CD4-positive, alpha-beta T cell treated with Interferon alpha-2 for 1 hour (primary cell): ENCODE data around the gene RFC5.
A peak's percentile ranks its signal among the peaks of the same experiment; 100 is the strongest.
"Not testable (repeated sequence)": the region's sequence is repeated elsewhere in the genome, so short reads cannot be mapped to it uniquely, and the experiment has no call there.

Experiments used
- DNase-seq, 2 donors: peaks; one replicate each; pipeline ENCODE4 v3.0.0-alpha.2; 2020 to 2022

The RFC5 gene

DNA sequence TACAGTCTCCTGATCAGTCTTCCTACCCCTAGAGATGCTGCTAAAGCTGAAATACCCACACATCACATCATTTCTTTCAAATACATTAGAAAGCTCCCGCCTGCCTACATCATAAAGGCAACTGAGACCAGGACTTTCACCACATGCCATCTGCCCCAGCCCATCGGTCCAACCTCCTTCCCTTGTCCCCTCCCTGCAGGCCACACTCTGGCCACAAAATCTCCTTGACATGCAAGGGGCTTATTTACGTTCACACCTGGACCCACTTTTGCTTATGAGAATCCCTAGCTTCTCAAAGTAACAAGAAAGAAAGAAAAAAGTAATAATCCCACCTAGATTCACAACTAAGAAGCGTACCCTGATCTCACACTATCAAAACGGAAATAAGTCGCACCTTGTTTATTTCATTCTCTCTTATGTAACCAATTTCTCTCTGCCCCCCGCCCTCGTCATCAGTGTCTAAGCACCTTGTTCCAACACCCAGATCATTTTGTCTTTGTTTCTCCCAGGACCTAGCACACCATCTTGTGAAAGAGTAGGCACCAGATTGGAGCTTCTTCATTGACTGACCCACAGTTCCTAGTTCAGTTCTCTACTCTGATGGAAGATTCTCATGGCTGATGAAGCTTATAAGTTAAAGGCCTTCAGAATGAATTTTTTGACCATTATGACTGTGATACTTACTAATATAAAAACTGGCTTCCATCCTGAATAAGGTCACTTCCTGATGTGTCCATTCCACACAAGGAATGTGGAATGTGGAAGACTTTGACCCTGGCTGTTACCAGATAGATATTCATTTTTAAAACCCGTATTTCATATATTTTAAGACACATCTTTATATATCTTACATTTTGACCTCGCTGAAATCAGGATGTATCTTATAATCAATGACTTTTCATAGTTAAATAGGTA lies 36.8 kb downstream of the RFC5 start:
- peak in 1 of 2 donors; percentile 56 for DNase-seq

- DNase-seq, result peak; percentile 70 to 84
These were observed 38.6 kb downstream of the RFC5 start for GRCh38 chr12:118055144-118055557.

GRCh38 chr12:118055865-118056773 lies 39.6 kb downstream of the RFC5 start:
- no peak for DNase-seq

GRCh38 chr12:118058227-118058626 lies 41.7 kb downstream of the RFC5 start:
- no peak for DNase-seq

DNA sequence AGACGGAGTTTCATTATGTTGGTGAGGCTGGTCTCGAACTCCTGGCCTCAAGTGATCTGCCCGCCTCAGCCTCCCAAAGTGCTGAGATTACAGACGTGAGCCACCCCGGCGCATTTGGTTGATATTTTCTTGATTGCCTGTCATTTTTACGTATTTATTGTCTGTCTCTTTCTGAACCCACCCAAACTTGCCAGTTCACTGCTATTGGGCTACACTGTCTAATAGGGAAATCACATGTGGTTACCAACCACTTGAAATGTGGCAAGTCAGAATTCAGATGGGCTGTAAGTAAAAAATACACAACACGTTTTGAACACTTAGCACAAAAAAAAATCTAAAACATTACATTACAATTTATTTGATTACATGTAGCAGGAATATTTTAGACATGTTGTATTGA lies 42.4 kb downstream of the RFC5 start:
- peak in 1 of 2 donors; percentile 41 for DNase-seq

DNA sequence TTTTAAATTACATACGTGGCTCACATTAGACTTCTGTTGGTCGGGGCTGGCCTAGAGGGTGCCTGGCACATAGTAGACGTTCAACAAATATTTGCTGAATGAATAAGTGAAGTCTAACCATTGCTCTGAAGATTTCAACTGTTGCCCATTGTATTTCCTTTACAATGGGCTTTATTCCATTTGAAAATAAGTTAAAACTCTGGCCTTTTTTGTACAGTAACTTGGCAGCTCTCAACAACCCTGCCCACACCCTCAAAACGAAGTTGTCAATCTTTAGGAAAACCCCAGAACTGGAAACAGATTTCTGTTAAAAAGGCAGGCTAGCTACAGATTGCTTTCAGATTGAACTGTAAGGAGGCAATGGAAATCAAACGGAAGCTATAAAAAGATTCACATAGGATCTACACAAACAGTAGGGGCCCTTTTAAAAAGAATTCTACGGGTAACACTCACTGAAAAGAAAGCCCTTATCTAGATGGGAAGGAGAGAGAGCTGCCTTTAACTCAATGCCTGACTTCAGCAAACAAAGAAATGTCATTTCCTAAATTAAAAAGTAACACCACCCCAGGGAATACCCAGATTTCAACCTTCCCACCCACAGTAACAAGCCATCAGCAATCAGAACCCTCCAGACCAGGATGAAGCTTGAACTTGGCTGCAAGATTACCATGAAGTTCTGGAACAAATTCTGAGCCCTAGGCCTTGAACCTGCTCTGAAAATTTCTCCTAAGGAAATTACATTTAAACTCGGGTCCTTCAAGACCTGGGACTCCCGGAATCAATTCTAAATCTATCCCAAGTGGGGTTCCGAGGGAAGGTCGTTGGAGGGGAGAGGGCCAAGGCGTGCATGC lies 43.1 kb downstream of the RFC5 start:
- DNase-seq, result peak in 1 of 2 donors; percentile 44

DNA sequence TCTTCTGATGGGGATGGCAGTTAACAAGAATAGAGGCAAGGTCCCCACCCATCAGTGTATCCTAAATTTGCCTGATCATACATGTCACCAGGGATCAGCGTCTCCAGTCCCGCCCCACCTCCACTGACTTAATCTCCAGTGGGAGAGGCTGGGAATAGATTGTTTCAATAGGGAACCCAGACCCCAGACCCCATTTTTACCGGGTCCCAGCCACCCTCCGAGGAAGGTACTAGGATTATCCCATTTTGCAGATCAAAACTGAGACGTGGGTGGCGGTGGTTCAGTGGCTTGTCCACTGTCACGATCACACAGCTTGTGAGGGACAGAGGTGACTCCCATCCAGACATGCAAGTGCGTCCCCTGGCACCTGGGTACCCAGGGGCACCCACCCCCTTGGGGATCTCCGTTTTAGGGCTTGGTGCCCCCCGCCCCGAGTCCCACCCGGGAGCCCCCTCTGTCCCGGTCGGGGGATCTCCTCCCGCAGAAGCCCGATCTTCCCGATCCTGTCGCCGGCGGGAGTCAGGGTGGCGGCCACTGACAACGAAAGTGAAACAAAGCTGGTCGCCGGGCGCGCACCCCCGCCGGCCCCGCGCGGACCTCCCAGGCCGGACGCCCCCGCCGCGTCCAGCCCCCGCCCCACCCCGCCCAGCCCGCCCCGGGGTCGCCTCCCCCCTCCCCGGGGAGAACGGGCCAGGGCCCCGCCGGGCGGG lies 44.0 kb downstream of the RFC5 start:
- DNase-seq, result peak in 1 of 2 donors; percentile 54

GRCh38 chr12:118061011-118061872 lies 44.7 kb downstream of the RFC5 start, which contains the start of gene WSB2:
TSS of gene WSB2 (minus strand) at chr12:118061179. CDS start at chr12:118061048, 131 bp downstream.
- peak; percentile 26 to 67 for DNase-seq

DNA sequence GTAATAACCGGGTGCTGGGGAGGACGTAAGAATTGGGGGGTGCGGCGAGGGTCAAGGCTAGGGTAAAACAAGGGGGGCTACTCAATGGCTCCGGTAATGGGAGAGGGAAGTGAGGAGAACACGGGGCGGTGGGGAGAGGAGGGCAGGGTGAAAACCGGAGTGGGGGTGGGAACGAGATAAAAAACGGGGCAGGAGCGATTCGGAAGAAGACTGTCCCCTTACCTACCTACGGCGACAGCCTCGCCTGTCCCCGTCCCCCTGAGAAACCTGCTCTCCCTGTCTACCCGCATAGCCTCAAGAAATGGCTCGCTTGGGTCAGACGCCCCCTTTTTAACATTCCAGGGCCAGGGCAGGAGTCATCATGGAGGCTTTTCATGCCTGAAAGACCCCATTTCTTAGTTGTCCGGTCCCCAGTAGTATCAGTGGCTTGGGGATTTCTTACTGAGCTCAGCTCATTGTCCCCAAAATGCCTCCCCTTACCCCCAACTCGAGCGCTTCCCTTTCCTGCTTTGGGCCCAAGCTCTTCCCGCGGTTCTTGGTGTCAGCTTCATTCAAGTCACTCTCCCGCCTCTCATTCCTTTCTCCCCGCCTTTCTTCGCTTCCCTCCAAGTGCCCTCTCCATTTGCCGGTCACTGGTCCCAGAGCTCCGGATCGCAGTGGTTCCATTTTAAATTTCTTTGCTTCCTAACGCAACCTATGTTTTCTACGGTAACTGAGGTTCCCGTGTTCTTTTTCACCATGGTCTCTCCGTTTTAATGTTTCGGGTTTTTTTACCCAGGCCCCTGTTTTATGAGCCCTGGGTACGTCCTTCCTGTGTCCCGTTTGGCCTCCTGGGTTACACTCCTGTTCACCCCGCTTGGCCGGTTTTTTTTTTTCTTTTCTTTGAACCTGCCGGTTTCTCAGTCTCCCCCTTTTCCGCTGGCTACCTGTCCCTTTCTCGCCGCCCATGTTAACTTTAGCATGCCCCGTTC lies 45.7 kb downstream of the RFC5 start:
- DNase-seq, result peak in 1 of 2 donors; percentile 28

DNA sequence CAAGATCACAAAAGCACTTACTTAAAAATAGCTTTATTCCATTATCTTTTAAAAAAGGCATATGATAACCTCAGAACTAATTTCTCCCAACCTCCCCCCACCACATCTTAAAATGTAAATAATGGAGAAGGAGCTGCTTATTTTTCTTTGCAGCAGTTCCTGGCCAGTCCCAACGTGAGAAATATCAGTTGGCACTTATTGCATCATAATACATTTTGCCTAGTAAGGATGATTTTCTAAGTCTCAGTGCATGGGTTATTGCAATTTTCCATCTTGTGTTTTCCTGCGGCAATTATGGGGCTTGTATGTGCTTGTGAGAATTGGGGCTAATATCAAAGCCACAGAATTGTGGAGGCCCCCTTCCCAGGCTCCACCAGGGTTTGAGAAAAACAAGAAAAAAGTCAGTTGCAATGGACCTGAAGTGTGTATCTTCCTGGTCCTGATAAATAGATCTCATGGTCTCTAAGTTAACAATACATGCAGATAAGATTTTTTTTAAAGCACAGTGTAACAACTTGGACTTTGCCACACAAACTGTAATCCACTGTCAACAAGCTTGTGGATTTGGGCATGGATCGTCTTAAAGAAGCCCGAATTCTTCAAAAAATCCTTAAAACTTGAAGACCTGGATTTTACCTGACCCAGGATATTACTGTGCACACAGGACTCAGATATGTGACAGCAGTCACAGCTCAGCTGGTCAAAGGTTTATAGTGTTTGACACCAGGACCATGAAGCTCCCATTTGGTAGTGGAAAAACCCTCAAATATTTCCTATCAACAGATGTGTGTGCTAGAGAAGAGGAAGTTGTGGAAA lies 47.3 kb downstream of the RFC5 start:
- no peak for DNase-seq

DNA sequence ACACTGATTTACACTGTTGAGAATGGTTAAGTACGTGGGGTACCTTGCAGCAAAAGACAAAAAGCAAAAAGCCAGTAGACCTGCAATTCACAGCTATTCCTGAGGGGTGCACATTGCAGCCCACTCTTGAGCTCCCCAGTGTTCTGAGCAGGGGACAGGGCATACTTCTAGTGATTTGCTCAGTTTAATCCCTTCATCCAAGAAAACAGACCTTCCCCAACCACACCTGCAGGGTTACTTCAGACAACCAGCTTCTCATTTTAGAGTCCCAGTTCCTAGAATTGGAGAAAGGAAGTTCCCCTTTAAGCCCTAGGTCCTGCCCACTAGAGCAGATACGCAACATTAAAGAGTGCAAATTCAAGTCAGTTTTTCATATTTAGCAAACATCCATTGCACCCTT lies 48.1 kb downstream of the RFC5 start:
- peak in 1 of 2 donors; percentile 31 for DNase-seq

GRCh38 chr12:118065380-118065779 lies 48.9 kb downstream of the RFC5 start:
- peak in 1 of 2 donors; percentile 37 for DNase-seq

DNA sequence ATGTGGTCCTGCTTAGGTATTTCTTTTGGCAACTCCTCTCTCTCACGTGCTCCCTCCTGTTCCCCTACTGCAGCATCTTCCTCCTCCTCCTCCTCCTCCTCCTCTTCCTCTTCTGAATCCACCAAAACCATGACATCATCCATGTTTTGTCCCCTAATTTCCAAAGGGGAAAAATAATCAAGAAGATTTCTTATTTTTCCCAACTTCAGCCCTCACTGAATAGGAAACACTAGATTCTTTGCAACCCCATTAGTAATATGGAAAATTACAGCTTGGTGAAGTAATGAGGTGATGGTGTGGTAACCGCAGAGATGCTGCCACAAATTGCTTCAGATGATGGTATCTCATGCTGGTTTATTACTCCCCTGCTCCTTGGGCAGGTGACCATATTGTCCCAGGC lies 51.9 kb downstream of the RFC5 start:
- DNase-seq, result no peak

GRCh38 chr12:118070650-118071049 lies 54.1 kb downstream of the RFC5 start:
- DNase-seq, result no peak

DNA sequence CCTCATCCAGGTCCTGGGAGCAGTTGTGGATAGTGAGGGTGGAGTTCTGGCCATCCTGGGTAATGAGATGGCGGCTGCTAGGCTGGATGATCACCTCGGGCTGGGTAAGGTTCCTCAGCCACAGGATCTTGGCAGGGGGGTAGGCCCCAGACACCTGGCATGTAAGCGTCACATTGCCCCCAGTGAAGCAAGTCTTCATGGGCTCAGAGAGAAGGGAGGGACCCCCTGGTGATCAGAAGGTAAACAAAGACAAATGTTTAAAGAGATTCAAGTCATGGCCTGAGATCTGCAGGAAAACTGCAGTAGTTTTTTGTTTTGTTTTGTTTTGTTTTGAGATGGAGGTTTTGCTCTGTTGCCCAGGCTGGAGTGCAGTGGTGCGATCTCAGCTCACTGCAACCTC lies 57.3 kb downstream of the RFC5 start:
- DNase-seq, result no peak

- not testable (repeated sequence) for DNase-seq
These were observed 65.0 kb downstream of the RFC5 start for GRCh38 chr12:118081521-118081920.
